GM19395 (cell line): ENCODE results near the gene APBB2.
"Not testable (repeated sequence)": the region's sequence is repeated elsewhere in the genome, so short reads cannot be mapped to it uniquely, and the experiment has no call there.

Source experiments
- ATAC-seq: cut with Tn5 transposase; IDR thresholded peaks from one replicate; pipeline ENCODE4 v1.9.1; 2021; ENCODE audit warnings: mild to moderate bottlenecking, moderate library complexity; ENCODE audit not compliant: unreplicated experiment

APBB2 gene

DNA sequence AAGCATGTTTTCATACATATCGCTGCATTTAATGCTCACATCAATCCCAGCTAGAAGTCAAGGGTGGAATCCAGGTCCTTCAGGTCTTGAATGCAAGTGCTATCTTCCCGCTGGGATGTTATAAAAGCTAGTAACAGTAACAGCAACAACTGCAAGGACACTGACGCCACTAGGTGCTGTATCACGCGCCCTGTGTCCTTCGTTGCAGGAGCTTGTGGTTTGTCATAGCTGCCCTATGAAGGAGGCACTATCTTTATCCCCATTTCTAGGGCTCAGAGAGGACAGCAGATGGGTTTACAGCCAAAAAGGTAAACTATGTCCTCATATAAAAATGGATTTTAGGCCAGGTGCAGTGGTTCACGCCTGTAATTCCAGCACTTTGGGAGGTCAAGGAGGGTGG is 261.7 kb downstream of the APBB2 start:
- no peak for ATAC-seq

DNA sequence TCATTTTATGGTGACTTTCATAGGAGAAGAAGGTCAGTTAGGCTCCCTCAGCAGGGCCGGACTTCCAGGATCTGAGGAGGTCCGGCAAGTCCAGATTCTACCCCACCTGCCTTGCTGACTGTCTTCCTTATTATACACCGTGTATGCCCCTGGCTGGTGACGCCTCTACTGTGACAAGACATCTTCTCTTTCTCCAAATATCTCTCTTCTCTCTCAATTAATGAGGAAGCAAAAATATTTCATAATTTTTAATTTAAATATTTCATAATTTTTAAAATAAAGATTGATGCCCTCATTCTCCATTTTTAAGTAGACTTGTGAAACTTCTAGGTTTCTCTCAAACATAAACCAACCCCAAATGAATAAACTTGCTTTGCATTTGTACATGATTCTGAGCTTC is 262.1 kb downstream of the APBB2 start:
- no peak for ATAC-seq

DNA sequence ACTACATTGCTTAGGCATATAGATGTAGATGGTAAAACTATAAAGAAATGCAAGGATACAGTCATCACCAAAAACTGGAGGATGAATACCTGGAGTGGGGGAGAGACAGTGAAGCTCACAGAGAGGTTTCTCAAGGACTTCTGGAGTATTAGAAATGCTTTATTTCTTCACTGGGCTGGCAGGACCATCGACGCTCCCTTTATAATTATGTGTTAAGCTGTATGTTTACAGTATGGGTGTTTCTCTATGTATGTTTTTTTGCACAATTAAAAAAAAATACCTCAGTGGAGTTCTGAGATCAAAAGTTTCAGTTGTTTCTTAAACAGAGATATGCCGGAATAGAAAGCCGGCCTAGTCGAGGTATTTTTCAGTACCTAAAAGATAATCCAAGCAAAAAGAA is 263.3 kb downstream of the APBB2 start:
- no peak for ATAC-seq

DNA sequence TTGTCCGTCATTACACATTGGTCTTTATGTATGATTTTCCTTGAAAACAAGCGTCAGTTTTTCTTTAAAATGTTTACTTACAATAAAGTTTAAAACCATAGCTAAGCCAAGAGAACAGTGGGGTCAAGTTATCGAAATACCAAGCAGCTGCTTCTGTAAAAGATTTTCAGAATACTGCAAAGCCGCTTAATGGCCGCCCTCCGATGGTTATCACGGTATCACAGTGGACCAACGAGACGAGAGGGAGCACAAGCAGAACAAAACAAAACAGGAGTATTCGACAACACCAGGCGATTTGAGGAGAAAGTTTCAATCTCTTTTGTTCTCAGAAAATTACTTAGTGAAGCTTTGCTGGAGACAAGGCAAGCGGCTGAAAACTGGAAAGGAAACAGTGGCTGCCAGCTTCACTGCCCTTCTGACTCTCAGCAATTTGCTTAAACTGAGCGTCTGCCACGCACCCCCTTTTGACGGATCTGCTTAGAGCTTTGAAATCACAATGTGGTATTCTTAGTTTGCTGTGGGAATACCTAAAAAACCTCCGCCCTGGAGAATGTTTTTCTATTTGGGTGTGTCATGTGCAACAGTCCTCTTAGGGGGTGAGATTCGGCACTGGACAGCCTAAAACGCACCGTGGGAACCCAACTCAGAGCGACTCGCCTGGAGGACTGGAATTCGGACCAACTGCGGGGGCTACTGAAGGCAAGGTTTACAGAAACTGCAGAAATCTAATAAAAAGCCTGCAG is 264.8 kb downstream of the APBB2 start:
- no peak for ATAC-seq

DNA sequence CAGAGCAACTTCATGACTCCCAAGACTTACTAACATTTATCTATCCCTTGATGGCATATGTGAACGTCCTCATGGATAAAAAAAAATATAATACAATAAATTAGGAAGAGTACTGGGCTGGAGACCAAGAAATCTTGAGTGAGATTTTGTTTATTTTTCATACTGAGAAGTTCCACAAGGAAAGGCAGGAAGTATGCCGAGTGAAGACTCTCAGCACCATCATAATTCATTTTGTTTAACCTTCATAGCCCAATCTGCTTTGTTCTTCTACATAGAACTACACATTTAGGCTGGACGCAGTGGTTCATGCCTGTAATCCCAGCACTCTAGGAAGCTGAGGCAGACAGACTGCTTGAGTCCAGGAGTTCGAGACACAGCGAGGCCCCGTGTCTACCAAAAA is 266.3 kb downstream of the APBB2 start:
- no peak for ATAC-seq

DNA sequence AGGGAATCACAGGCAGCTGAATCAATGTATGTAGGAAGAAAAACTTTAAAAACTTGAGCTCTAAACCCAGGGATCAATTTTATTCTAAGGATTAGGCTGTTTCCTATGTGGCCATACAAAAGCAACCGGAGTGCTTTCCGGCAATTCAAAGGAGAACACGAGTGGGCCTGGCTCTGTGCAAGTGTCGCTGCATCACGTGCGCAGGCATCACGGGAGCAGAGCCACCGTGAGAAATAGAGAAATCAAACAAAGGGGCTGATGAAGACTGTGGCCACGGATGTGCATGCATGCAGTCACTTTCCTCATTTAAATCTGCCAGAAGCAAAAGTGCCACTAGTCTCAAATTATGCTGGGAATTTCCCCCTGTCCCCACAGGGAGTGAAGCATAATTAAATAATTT is 267.7 kb downstream of the APBB2 start:
- ATAC-seq, result no peak

DNA sequence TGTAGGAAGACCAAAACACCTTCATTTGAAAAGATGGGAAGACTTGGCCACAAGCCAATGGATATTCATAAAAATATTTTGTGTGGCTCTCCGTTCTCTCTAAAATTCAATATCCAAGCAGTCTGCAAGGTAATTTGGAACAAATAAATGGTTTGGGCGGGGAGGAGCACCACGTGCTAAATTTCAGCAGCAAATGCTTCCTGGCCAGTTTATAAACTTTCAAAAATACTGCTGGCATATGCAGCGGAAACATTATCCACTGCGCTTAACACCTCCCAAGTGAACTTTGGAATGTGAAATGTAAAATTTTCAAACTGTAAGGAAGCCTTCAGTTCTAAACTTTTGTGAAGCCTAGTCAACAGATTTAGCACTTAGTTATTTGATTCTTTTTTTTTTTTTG is 273.6 kb downstream of the APBB2 start:
- no peak for ATAC-seq

DNA sequence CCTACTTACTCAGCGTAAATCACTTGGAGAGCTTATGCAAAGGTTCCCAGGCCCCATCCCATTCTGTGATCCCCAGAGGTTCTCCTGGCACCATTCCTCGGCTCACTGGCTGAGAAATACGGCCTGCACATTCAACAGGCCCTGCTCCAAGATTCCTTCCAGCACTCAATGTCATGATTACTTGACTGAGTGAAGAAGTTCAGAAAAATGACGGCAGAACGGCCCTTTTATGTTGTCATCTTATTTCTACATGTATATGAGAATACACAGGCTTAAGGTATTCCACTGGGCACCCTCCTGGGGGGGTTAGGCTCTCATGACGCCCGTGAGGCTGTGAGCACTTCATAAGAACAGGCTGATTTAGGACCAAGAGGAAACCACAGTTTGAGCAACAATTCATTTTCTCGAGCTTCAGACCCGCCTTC is 274.0 kb downstream of the APBB2 start:
- no peak for ATAC-seq

DNA sequence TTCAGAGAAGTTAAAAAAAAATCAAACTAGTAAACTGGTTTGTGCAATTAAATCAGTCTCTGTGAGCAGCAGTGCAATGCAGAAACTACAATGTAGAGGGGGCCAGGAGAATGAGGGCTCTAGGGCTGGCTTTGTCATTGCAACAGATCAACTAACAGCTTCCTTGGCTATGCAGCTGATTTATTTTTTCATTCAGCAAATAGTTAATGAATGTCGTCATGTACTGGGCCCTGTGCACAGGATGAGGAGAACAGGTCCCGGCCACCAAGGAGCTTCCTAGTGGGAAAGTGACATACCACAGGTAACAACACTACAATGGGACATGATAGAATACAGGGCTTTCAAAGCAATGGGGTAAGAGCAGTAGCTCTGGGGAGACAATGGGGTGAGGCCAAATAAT is 274.5 kb downstream of the APBB2 start:
- no peak for ATAC-seq

DNA sequence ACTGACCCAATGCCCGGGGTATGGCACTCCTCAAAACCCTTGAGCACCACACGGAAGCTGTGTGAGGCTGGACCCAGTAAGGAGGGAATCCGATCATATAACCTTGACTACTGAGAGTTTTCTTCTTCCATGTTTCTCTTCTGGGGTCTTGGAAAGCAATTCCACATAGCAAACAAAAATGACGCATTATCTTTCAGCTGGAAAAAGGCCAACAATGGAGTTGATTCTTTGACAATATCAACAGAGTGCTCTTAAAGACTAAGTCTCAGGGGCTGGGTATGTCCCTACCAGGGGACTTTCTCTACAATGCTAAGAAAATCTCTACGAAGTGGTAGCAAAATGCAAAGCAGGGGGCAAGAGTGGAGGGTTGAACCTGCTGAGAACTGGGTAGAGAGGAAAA is 276.0 kb downstream of the APBB2 start:
- no peak for ATAC-seq

DNA sequence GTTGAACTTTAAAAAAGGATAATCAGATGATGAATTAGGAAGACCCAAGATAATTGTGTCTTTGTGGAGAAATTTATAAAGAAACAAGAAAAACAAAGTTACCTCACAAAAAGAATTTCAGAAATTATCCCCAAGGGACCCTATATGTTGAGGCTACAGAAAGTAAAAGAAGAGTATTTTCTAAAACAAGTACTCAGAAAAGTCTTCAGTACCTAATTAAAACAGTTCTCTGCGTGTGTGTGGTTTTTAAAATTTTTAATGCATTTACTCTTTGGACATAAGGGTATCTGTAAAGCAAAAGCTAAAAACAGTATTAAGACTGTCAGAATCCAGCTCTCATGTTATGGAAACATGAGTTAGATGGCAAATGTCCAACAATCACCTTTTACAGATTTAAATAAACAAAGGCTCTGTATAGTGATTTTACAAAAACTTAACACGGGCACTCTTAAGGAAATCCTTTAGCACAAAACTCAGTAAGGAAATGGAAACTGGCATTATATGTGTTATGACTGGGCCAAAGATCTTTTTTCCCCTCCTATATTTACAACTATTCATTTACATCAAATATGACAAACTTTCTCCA is 277.1 kb downstream of the APBB2 start:
- no peak for ATAC-seq

DNA sequence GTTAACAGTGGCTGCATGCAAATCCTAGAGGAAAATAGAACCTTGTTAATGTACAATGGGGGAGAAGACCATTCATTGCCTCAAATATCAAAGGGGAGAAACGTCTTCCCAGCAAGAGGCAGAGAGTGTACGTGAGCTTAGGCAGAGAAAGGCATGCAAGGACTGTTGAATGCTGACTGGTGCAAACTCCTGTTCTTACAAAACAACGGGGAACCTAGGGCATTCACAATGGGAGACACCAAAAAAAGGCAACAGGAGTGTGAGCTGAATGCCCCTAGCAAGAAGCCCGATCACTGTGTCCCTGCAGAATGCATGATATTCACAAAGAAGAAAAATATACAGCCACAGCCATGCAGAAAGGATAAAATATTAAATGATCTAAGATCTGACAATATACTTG is 279.7 kb downstream of the APBB2 start:
- ATAC-seq, result no peak

DNA sequence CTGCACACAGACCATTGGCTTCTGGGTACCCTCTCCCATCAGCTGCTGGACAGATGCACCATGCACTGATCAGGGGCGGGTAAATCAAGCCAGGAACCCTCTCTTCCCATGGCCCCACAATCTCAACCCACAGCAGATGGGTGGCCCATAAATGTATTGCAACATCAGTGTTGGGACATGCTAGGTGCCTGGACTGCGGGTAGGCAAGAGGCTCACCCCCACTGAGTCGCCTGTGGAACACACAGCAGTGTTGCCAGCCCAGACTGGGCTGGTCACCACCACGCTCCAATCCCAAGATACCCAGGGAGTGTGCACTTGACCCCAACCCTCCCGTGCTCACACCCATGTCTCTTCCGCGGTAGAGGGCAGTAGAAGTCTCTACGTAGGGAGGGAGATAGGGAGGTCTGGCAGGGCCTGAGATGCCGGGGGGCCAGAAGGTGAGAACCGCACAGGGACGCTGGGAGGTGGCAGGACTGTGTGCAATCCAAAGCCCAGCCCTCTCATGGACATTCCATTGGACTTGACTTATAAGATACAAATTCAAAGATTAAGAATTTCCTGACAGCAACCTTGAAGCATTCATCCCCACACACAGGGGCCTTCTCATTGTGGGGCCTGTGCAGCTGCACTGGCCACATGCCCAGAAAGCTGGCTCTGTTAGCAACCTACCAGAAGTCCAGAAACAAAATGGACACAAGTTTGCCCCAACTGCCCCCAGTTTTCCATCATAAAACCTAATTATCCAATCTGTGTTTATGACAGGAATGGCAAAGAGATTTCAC is 280.9 kb downstream of the APBB2 start:
- no peak for ATAC-seq

DNA sequence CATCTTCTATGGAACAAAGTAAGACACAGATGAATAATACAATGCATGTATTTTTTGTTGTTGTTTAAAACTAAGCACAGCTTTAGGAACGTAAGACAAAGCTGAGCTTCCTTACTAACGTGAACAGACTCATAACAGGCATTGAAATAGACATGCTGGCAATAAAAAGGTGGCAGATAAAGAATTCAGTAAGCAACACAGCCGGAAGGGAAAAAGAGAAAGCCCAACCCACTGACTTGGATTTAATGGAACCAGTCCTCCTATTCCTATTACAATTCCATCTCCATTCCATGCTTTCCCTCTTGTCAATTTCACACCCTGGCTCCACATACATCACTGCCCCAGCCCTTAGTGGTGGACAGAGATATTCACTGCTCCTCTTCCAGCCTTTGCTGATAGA is 282.5 kb downstream of the APBB2 start:
- ATAC-seq, result no peak

DNA sequence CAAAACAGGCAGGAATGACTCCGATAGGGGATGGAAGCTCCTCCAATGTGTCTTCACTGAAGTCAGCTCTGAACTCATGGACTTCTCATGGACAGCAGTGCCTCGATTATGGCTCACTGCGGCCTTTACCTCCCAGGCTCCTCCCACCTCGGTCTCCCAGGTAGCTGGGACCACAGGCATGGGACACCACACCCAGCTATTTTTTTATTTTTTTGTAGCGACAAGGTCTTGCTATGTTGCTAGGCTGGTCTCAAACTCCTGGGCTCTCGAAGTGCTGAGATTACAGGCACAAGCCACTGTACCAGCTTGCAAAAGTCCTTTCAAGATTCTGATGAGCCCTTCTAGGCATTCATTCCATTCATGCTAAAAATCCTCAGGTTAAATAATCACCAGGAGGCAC is 283.1 kb downstream of the APBB2 start:
- ATAC-seq, result no peak

DNA sequence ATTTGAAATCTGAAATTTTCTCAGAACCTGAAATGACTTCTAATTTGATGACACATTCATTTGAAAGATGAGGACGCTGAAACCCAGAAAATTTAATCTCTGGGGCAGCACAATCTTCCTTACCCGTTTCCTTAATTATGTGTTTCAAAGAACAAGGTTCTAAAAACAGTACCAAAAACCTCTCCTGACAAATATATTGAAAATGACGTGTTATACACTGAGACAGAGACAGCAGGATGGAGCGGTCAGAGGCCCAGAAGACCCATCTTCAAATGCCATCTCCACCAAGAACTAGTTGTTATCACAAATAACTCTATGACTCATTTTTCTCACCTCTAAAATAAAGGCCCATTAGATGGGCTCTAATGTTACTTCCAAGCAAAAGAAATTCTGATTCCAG is 287.3 kb downstream of the APBB2 start:
- ATAC-seq, result no peak

DNA sequence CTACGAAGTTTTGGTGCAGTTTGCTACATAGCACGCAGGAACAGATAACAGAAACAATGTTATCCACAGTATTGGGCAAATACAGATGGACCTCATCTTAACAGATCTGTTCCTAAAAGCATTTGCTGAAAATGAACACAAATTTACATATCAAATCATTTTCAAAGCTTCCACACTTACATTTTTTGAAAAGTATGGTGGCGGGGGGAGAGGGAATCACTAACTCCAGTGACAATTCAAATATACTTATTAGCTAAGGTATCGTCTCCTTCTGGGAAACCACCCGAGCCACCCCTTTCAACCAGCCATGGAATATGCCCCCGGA is 289.6 kb downstream of the APBB2 start:
- ATAC-seq, result no peak

DNA sequence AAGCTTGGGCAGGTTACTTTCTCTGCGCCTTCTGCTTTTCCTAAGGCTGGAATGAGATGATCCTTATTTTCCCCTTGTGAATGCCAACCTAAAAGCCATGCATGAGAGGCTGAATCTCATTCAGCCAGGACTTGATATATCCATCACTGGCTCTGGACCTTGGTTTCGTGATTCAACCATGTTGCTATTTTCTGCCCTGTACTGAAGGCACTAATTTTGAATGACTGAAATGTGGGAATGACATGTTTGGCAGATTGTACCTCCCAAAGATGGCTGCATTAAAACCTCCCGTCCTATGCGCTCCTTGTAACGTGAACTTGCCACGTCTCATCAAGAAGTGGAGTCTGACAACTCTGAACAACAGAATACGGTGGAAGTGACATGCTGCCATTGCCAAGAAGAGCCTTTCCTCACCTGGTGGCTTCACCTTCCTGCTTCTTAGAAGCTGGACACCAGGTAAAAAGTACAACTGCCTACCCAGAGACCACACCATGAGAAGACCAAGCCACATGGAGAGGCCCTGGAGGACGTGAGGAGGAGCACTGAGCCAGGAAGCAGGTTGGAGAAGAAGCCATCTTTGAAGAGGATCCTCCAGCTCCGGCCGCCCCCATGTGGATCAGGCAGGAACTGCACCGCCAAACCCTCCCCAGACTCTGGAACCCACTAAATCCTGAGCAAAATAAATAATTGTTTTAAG is 290.1 kb downstream of the APBB2 start:
- peak; percentile 84 for ATAC-seq

DNA sequence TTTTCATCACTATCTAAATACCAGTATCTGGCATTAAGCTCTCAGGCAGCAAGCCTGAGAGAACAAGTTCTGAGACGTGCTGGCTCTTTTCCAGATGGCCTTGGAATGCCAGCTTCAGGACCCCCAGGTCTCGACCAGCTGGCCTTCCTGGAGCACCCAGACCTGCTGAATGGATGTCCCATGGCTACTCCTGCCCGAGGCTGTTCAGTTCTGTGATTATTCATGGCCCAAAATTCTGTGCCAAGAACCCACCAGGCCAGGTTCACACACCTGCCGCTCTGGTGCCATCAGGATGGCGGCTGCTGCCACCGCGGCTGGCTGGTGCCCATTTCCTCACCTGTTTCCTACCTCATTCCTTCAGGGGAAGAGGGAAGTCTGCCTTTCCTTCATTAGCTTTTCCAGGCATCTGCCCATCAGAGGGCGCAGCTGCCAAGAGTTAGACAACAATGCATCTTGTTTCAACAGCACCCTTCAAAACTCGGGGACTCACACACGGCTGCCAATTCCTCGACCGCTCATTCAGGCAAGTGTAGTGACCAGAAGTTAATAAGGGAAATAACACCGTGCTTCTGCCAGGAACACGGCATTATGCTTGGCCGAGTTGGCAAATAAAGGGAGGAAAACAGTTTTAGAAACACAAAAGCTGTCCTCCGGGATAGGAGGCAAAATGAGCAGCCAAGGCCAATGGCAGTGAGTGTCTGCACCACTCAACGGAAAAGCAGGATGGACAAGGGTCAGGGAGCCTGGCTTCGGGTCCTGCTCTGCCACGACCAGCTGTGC is 290.8 kb downstream of the APBB2 start:
- ATAC-seq, result no peak

DNA sequence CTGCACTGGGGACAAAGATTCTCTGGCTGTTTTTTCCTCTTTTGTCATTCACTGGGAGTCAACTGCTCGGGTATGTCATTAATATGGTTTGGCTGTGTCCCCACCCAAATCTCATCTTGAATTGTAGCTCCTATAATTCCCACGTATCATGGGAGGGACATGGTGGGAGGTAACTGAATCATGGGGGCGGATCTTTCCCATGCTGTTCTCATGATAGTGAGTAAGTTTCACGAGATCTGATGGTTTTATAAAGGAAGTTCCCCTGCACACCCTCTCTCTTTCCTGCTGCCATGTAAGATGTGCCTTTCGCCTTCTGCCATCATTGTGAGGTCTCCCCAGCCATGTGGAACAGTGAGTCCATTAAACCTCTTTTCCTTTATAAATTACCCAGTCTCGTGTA is 294.4 kb downstream of the APBB2 start:
- not testable (repeated sequence) for ATAC-seq

DNA sequence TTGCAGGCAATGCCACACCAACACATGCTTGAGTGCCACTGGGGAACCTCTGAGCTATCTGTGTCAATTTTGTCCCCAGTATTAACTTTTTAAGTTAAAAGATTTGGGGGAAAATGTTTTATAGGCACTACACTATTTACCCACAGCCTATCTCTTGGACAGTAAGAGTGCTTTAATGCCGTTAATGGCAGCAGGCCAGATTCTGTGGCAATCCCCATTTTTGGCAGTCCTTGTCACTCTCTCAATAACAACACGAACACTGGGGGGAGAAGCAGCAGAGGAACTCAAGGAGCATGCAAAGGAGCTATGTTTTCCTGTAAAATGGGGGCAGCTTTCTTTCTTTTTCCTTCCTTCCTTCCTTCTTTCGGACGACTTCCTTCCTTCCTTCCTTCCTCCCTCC is 296.0 kb downstream of the APBB2 start:
- no peak for ATAC-seq
